ENCODE data around the gene VEPH1. TPM values are rescaled to one million over a fixed set of nuclear protein-coding genes. Genes with fewer than 3 reads are reported as not detected.
A peak's percentile ranks its signal among the peaks of the same experiment; 100 is the strongest.

VEPH1 gene
- total RNA-seq, 1 donor, result 152 TPM

DNA sequence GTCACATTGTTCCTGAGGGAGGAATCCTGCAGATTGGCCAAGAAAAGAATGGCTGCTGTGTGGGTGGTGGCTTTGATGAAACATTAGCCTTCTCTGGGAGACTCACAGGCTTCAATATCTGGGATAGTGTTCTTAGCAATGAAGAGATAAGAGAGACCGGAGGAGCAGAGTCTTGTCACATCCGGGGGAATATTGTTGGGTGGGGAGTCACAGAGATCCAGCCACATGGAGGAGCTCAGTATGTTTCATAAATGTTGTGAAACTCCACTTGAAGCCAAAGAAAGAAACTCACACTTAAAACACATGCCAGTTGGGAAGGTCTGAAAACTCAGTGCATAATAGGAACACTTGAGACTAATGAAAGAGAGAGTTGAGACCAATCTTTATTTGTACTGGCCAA, 60.5 kb downstream of the VEPH1 start:
- peak overlapping the region; percentile 42 for H3K4me3 ChIP-seq (ENCODE audit: low read depth, low read length)
- peak; percentile 81 for DNase-seq (ENCODE audit: low read depth)
- TF ChIP-seq, protein P1, sequence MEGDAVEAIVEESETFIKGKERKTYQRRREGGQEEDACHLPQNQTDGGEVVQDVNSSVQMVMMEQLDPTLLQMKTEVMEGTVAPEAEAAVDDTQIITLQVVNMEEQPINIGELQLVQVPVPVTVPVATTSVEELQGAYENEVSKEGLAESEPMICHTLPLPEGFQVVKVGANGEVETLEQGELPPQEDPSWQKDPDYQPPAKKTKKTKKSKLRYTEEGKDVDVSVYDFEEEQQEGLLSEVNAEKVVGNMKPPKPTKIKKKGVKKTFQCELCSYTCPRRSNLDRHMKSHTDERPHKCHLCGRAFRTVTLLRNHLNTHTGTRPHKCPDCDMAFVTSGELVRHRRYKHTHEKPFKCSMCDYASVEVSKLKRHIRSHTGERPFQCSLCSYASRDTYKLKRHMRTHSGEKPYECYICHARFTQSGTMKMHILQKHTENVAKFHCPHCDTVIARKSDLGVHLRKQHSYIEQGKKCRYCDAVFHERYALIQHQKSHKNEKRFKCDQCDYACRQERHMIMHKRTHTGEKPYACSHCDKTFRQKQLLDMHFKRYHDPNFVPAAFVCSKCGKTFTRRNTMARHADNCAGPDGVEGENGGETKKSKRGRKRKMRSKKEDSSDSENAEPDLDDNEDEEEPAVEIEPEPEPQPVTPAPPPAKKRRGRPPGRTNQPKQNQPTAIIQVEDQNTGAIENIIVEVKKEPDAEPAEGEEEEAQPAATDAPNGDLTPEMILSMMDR (IDR thresholded peaks at IDR 0.05; ENCODE audit: insufficient read depth, low read length), result no peak

DNA sequence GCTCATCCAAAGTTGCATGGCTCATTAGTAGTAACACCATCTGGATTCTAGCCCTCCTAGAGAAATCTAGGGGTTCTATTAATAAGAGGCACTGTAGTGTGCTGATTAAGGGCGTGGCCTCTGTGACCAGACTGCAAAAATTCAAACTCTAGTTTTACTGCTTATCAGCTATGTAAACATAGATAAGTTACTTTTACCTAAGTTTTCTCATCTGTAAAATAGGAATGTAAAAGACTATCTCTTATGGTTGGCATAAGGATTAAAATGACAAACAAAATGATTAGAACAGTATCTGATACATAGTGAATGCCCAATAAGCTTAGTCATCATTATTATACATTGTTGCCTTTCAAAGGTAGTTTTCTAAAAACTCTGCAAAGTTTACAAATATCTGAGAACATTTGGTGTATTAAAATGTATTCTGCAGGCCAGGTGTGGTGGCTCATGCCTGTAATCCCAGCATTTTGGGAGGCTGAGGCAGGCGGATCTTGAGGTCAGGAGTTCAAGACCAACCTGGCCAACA, 62.1 kb downstream of the VEPH1 start:
- TF ChIP-seq, protein P1 (IDR thresholded peaks at IDR 0.05; ENCODE audit: insufficient read depth, low read length), result no peak
- peak overlapping the region; percentile 58 for H3K4me3 ChIP-seq (ENCODE audit: low read depth, low read length)
- peak; percentile 36 for DNase-seq (ENCODE audit: low read depth)

DNA sequence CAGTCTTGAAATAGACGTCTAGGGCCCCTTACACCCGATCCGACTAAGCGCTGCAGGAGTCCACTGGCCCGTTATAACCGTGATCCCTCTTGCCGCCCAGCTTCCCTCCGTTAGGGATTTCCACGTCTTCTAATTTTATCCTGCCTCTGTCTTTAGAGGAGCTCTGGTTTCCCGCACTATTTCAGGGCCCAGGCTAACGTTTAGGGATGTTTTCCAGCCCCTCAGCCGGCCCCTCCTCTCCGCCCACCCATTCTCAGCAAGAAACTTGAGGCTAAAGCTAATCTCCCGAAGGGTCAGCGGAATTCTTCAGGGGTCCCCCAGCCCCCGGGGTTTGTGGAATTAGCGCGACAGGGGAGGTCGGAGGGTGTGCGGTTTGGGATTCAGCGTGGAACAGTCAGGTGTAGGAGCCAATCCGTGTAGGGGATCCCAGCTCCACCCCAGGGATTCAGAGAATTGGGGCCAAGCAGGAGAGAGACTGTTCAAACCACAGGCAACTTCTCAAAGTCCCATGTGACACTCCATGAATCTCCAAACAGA, 65.0 kb downstream of the VEPH1 start:
- TF ChIP-seq, protein P1 (IDR thresholded peaks at IDR 0.05; ENCODE audit: insufficient read depth, low read length), result no peak
- H3K4me3 ChIP-seq (ENCODE audit: low read depth, low read length), result peak overlapping the region; percentile 89
- peak; percentile 56 for DNase-seq (ENCODE audit: low read depth)

DNA sequence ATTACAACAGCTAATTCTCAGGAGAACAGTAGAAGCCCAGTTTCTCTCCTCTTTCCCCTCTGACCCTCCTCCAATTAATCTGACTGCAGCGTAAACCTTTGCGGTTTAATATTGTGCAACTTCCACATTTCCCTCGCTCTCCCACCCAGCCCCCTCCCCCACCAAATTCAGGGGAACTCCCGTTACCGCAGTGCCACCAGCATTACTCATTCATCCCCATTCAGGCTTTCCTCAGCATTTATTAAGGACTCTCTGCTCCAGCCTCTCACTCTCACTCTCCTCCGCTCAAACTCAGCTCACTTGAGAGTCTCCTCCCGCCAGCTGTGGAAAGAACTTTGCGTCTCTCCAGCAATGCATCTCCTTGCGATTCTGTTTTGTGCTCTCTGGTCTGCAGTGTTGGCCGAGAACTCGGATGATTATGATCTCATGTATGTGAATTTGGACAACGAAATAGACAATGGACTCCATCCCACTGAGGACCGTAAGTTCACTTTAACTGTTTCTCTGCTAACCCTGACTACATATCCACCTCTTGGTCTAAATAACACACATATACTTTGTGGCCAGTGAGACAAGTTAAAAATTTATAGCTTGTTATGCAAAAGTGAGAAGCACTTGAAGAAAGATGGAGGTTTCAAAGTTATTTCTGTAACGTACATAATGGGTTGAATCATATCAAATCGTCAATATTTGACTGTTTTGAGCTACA, 66.5 kb downstream of the VEPH1 start, which contains the start of gene PTX3:
TSS of gene PTX3 (plus strand) at position 268 of the 709 bp plus-strand sequence. CDS start at position 352, 84 bp downstream.
- DNase-seq (ENCODE audit: low read depth), result peak; percentile 97
- TF ChIP-seq, protein P1 (IDR thresholded peaks at IDR 0.05; ENCODE audit: insufficient read depth, low read length), result no peak
- peak within 1 kb of the TSS; percentile 89 for H3K4me3 ChIP-seq (ENCODE audit: low read depth, low read length)

DNA sequence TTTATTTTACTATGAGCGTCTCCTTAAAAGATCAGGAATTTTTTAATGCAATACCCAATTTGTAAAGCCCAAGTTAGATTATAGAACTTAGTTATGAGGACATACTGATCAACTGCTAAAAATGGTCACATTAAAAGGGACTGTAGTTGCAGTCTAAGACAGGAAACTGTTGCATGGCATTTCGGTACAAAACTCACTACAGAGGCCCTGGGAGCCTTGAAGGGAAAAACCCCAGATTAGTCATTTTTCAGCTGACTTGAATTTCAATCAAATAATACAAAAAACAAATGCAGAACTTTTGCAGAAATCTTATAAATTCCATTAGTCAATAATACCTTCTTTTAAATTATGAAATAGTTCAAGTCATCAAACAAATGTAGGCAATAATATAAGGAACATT, 73.5 kb downstream of the VEPH1 start:
- peak; percentile 51 for DNase-seq (ENCODE audit: low read depth)
- H3K4me3 ChIP-seq (ENCODE audit: low read depth, low read length), result no peak overlapping the region
- TF ChIP-seq, protein P1 (IDR thresholded peaks at IDR 0.05; ENCODE audit: insufficient read depth, low read length), result no peak

DNA sequence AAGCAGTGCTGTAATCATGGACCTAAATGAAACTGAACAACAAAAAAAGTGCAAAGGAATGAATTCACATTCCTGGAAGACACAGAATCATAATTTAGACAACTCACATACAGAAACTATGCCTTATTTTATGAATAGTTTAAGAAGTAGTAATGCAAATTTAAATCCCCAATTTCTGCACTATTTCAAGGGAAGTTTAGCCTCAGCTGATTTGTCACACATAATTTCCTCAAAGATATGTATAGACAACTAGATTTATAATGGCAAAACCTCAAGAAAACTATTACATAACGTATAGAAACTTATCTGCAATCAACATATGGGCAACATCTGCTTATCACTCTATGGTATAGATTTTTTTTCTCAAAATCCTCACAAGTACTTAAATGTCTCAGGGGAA, 74.4 kb downstream of the VEPH1 start:
- TF ChIP-seq, protein P1 (IDR thresholded peaks at IDR 0.05; ENCODE audit: insufficient read depth, low read length), result no peak
- no peak overlapping the region for H3K4me3 ChIP-seq (ENCODE audit: low read depth, low read length)

More for the DNA sequence above, 74.4 kb downstream of the VEPH1 start:
- DNase-seq (ENCODE audit: low read depth), result peak; percentile 27
